Measurements from ENCODE around the gene SAFB.

The SAFB gene

DNA sequence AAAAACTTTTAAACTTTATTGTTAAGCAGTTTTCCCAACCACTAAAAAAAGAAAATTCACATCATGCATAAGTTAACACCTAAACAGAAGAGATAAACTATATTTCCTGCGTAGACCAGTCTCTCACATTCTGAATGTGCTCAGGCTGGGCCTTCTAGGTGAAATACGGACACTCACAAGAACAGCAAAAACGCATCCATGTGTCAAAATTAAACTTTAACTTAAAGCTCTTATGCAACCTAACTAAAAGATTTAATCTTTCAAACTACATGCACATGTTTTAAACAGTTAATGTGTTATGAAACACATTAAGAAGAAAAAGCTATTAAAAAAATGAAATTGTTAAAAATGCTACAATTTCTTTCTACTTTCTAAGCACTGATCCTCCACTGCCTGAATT lies 2.9 kb upstream of the SAFB start:
- H3K4me1 ChIP-seq (ENCODE audit: control insufficient read depth in 1 of 2, insufficient read depth in 1 of 2, low read depth in 1 of 2, low read length in 1 of 2): peaks cover 23 to 36% of the 10 kb centered on the region in 2 experiments
- TF ChIP-seq, protein P1, sequence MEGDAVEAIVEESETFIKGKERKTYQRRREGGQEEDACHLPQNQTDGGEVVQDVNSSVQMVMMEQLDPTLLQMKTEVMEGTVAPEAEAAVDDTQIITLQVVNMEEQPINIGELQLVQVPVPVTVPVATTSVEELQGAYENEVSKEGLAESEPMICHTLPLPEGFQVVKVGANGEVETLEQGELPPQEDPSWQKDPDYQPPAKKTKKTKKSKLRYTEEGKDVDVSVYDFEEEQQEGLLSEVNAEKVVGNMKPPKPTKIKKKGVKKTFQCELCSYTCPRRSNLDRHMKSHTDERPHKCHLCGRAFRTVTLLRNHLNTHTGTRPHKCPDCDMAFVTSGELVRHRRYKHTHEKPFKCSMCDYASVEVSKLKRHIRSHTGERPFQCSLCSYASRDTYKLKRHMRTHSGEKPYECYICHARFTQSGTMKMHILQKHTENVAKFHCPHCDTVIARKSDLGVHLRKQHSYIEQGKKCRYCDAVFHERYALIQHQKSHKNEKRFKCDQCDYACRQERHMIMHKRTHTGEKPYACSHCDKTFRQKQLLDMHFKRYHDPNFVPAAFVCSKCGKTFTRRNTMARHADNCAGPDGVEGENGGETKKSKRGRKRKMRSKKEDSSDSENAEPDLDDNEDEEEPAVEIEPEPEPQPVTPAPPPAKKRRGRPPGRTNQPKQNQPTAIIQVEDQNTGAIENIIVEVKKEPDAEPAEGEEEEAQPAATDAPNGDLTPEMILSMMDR (IDR thresholded peaks at IDR 0.05): no peak

DNA sequence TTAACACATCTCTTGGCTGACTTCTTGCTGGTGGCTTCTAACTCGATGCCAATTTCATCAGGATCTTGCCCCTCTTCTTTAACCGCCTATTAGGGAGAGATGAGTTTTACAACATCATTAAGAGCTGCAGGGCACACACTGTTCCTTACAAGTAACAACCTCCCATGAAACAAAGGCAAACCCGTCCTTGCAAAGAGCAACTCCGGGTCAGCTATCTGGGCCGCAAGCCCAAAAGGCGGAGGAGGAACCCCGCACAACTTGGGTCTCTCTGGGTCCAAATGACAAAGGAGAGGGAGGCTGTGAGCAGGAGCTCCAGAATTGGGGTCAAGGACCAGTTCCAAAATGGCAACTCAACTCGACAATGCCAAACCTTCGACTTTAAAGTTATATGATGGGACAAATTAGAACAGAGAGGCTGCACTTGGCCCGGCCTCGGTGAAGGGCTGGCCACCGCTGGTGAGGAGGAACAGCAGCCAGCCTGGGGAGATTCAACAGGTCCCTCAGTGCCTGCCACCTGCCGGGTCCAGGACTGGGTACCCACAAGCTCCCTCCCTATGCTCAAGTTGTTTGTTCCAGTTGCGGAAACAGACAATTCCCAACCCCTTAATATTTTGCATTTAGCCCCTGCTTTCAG lies 1.5 kb upstream of the SAFB start:
- peak overlapping the region; percentile 96 for H3K27ac ChIP-seq
- peak overlapping the region; percentile 92 to 95 for H3K4me3 ChIP-seq (ENCODE audit: low read depth in 1 of 2, low read length in 1 of 2)
- peaks cover 34 to 46% of the 10 kb centered on the region in 2 experiments for H3K4me1 ChIP-seq (ENCODE audit: control insufficient read depth in 1 of 2, insufficient read depth in 1 of 2, low read depth in 1 of 2, low read length in 1 of 2)
- peaks cover 41% of the 10 kb centered on the region for H3K36me3 ChIP-seq
- no peaks in the 10 kb centered on the region for H3K9me3 ChIP-seq
- TF ChIP-seq, protein P1 (IDR thresholded peaks at IDR 0.05): no peak
- H3K27me3 ChIP-seq: no peaks in the 10 kb centered on the region

More for the DNA sequence above, 2.9 kb upstream of the SAFB start:
- Histone ChIP-seq H3K36me3 (peaks cover 51% of the 10 kb centered on the region), H3K4me3 (ENCODE audit: low read depth in 1 of 2, low read length in 1 of 2) (no peak overlapping the region), H3K27me3 (no peaks in the 10 kb centered on the region), H3K27ac (no peak overlapping the region), H3K9me3 (no peaks in the 10 kb centered on the region)

DNA sequence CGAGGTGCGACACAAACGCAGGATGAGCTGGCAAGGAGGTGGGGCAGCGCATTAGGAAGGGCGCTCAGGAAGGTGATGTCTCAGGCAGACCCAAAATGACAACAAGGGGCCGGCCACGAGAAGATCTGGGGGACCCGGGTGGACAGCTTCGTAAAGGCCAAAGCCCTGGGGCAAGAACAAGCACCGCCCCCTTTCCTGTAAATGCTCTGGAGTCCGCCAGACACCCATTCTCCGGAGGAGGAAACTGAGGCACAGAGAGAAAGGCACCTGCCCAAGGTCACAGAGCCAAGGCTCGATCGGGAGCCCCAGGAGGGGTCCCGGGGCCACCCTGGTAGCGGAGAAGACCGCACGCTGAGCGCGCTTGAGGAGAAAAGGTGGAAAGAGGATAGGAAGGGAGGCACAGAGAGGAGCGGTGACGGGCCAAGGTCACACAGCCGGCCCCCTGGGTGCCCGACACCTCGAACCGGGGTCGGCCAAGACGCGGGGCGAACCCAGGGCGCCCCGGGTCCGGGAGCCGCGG lies 878 bp upstream of the SAFB start:
- TF ChIP-seq, protein P1 (IDR thresholded peaks at IDR 0.05): no peak
- Histone ChIP-seq H3K4me3 (ENCODE audit: low read depth in 1 of 2, low read length in 1 of 2) (peak overlapping the region; percentile 92 to 95), H3K36me3 (peaks cover 42% of the 10 kb centered on the region), H3K4me1 (ENCODE audit: control insufficient read depth in 1 of 2, insufficient read depth in 1 of 2, low read depth in 1 of 2, low read length in 1 of 2) (peaks cover 40 to 52% of the 10 kb centered on the region in 2 experiments), H3K27me3 (no peaks in the 10 kb centered on the region), H3K9me3 (no peaks in the 10 kb centered on the region), H3K27ac (peak overlapping the region; percentile 96)

DNA sequence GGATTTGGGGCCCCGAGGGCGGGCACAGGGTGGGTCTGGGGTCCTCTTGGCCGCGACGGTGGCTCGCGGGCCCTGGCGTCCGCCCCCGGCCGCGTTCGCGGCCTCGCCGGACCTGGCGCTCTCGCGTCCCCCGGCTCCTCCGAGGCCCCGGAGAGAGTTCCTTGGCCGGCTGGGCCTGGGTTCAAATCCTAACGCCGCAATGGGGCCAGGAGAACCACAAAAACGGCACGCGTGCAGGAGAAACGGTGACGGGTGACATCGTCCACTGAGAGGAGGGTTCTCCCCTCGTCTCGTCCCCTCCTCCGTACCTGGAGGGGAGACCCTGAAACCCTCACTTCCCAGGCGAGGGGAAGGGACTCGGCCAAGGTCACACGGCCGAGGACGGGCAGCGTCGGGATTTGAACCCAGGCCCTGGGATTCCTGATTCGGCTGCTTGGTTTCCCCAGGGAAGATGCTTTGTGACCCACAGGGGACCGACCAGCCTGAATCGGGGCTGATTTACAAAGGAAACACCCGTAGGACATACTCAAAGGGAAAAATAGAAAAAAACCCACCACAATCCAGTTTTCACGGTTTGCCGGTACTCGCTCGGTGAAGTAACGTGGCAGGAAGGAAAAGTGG lies 624 bp downstream of the SAFB start:
- peaks cover 55 to 67% of the 10 kb centered on the region in 2 experiments for H3K4me1 ChIP-seq (ENCODE audit: control insufficient read depth in 1 of 2, insufficient read depth in 1 of 2, low read depth in 1 of 2, low read length in 1 of 2)
- H3K27ac ChIP-seq: peak overlapping the region; percentile 96
- peak overlapping the region; percentile 92 to 95 for H3K4me3 ChIP-seq (ENCODE audit: low read depth in 1 of 2, low read length in 1 of 2)
- no peaks in the 10 kb centered on the region for H3K27me3 ChIP-seq
- H3K9me3 ChIP-seq: no peaks in the 10 kb centered on the region
- peaks cover 41% of the 10 kb centered on the region for H3K36me3 ChIP-seq
- TF ChIP-seq, protein P1 (IDR thresholded peaks at IDR 0.05): no peak

DNA sequence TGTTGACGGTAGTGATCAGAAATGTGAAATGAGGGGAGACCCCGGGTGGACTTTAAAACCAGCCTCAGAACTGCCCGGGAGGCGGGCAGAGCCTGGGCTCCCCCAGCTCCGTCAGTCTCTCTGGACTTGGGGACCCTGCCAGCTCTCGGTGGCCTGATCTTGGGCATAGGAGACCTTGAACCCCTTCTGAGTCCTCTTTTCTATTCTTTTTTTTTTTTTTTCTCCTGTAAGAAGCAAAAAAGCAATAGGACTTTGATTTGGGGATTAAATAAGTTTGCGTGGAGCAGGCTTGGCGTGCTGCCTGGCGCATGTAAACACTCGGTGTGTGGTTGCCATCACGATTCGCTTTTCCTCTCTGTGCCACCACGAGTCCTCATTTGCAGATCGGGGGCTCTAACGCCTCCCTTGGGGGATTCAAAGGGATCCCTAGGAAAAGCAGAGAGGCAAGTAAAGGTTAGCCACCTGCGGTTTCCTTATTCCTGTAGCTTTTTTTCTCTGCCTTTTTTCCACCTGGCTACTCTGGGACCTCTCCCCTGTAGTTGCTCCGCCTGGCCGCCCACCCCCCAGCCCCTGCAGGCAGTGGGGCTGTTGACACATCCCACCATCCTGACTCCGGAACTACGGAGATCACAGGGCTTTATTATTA lies 1.3 kb downstream of the SAFB start:
- Histone ChIP-seq H3K4me3 (ENCODE audit: low read depth in 1 of 2, low read length in 1 of 2) (peak overlapping the region; percentile 92 to 95), H3K9me3 (no peaks in the 10 kb centered on the region), H3K27ac (peak overlapping the region; percentile 96), H3K4me1 (ENCODE audit: control insufficient read depth in 1 of 2, insufficient read depth in 1 of 2, low read depth in 1 of 2, low read length in 1 of 2) (peaks cover 61 to 73% of the 10 kb centered on the region in 2 experiments), H3K27me3 (no peaks in the 10 kb centered on the region), H3K36me3 (peaks cover 37% of the 10 kb centered on the region)
- TF ChIP-seq, protein P1 (IDR thresholded peaks at IDR 0.05): no peak

Measured in neutrophil (primary cell).